NCI-H146 treated with DMSO at 0.1 percent for 48 hours (cell line): ENCODE results near the gene ZNF684.
"Not testable (repeated sequence)": the region's sequence is repeated elsewhere in the genome, so short reads cannot be mapped to it uniquely, and the experiment has no call there.

Experiments used
- DNase-seq: peaks from one replicate; lab custom pipeline; 2025; ENCODE audit not compliant: unreplicated experiment; lab: John Stamatoyannopoulos, UW

The ZNF684 gene

GRCh38 chr1:40567825-40568224 is 36.4 kb downstream of the ZNF684 start:
- DNase-seq, result no peak

GRCh38 chr1:40574805-40575204 is 43.4 kb downstream of the ZNF684 start:
- not testable (repeated sequence) for DNase-seq

DNA sequence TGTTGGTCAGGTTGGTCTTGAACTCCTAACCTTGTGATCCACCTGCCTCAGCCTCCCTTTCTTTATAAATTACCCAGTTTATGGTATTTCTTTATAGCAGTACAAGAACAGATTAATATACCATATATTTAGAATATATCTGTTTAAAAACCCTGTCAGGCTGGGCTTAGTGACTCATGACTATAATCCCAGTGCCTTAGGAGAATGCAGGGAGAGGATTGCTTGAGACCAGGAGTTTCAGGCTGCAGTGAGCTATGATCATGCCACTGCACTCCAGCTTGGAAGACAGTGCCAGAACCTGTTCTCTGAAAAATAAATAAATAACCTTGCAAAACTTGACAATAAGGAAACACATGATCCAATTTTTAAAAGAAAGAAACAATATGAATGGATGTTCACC is 43.9 kb downstream of the ZNF684 start:
- no peak for DNase-seq

- no peak for DNase-seq
Measured at GRCh38 chr1:40582116-40582515, 50.7 kb downstream of the ZNF684 start.

- DNase-seq, result no peak
Measured at GRCh38 chr1:40583980-40584379, 52.5 kb downstream of the ZNF684 start.

GRCh38 chr1:40588586-40588985 is 57.1 kb downstream of the ZNF684 start:
- DNase-seq, result no peak

DNA sequence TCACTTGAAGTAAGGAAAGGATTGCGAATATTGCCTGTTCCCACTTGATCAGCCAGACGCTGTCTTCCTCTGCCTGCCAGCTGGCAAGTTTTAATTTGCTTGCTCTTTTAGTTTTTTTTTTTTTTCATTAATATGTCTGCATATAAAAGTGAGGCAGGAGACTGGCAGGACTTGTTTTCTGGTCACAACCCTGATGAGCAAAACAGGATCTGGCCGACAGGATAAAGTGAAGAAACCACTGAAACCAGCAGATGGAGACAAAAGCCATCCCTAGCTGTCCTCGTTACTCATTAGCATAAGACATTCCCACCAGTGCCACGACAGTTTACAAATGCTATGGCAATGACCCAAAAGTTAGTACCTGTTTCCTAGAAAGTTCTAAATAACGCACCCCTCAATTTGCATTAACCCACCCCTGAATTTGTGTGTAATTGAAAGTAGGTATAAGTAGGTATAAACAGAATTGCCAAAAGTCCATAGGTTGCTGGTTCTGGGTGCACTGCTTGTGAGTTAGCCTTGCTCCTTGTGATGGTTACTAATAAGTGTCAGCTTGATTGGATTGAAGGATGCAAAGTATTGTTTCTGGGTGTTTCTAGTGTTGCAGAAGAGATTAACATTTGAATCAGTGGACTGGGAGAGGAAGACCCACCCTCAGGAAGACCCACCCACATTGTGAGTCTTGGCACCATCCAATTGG is 60.8 kb downstream of the ZNF684 start:
- DNase-seq, result no peak

DNA sequence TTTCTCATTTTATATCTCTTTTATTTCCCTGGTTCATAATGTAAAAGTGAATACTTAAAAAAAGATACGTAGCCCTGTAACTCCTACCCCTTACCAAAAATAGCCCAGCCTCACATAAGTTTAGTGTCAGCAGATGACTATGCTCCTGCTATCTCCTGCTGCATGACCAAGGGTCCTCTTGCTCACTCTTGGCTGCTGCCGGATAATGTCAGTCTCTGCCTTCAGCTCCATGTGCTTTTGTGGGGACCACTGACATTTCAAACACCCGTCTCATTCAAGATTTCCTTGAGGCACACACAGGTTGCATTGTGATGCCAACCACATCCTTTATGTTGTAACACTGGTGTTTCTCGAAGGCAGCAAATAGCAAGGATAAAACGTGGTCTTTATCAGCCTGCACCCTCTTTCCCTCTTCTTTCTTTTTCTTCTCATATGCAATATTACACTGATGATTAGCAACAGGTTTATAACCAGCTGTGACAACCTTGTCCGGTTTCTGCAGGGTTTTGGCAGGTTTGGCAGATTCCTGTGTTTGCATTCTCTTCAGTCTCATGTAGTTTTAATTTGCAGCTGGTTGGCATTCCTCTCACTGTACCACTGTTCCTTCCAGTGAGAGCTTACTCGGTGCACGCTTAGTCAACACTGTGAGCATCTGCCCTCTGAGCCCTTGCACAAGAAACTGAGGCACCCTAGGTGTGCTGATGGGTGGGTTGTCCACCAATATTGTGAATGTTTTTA is 62.2 kb downstream of the ZNF684 start:
- DNase-seq, result no peak

DNA sequence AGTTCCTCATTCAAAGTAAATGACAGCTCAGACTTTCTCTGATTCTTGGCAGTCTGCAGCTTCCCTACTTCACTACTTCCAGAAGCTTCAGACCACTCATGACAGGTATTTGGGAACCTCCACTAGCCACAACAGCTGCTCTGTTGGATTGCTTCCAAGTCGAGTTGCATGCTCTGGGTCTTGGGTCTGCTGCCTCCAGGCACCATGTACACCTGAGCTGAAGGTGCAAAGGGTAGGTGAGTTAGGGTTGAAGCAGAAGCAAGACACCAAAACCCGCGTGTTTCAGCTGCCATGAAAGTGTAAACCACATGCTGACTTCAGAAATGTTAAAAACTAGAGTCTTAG is 62.7 kb downstream of the ZNF684 start:
- no peak for DNase-seq

GRCh38 chr1:40595623-40596022 is 64.2 kb downstream of the ZNF684 start:
- DNase-seq, result no peak
